Activated CD4-positive, alpha-beta T cell treated with anti-CD3 and anti-CD28 coated beads, Interleukin-2, amount 50 U/mL, for 16 hours (primary cell): Measurements from ENCODE around the gene LBHD2.

ENCODE experiments used
- DNase-seq: peaks from one replicate; pipeline ENCODE4 v3.0.0-alpha.2; 2020

Gene LBHD2

GRCh38 chr14:103091041-103091882 is 7.3 kb downstream of the LBHD2 start:
- DNase-seq = peak; percentile 62

GRCh38 chr14:103091883-103092222 is 7.8 kb downstream of the LBHD2 start:
- DNase-seq = no peak

- no peak for DNase-seq
These were observed 9.9 kb downstream of the LBHD2 start for GRCh38 chr14:103093856-103094405.

GRCh38 chr14:103094406-103095209 is 10.6 kb downstream of the LBHD2 start, which contains the start of gene EXOC3L4:
Gene EXOC3L4 (plus strand): TSS chr14:103094725. CDS start chr14:103100220, 5,495 bp downstream.
- no peak for DNase-seq

GRCh38 chr14:103095210-103095778 is 11.3 kb downstream of the LBHD2 start:
- no peak for DNase-seq

GRCh38 chr14:103096387-103096786 is 12.4 kb downstream of the LBHD2 start:
- no peak for DNase-seq

GRCh38 chr14:103097244-103097993 is 13.4 kb downstream of the LBHD2 start:
- DNase-seq = no peak

- DNase-seq = no peak
These were observed 14.3 kb downstream of the LBHD2 start for GRCh38 chr14:103097994-103098957.

GRCh38 chr14:103099081-103099732 is 15.2 kb downstream of the LBHD2 start:
- DNase-seq = no peak

- no peak for DNase-seq
These were observed 15.8 kb downstream of the LBHD2 start for GRCh38 chr14:103099733-103100280.

GRCh38 chr14:103100281-103101121 is 16.5 kb downstream of the LBHD2 start:
- no peak for DNase-seq

- no peak for DNase-seq
These were observed 17.4 kb downstream of the LBHD2 start for GRCh38 chr14:103101257-103101962.

GRCh38 chr14:103101963-103102688 is 18.1 kb downstream of the LBHD2 start:
- no peak for DNase-seq

GRCh38 chr14:103102689-103103260 is 18.8 kb downstream of the LBHD2 start:
- no peak for DNase-seq

- no peak for DNase-seq
These were observed 19.7 kb downstream of the LBHD2 start for GRCh38 chr14:103103461-103104388.

GRCh38 chr14:103104389-103104653 is 20.3 kb downstream of the LBHD2 start:
- DNase-seq = no peak
